ENCODE results near the gene DCBLD1. TPM values are rescaled to one million over a fixed set of nuclear protein-coding genes. Genes with fewer than 3 reads are reported as not detected.

Gene DCBLD1
- total RNA-seq, 1 experiment from 2014 or later, result 11.2 TPM

GRCh38 chr6:117590447-117590846, 108.0 kb downstream of the DCBLD1 start:
- Mint-ChIP-seq H3K27me3 (ENCODE audit: low read depth) (no peaks in the 10 kb centered on the region), H3K4me3 (no peak overlapping the region), H3K4me1 (no peaks in the 10 kb centered on the region), H3K36me3 (peaks cover 17% of the 10 kb centered on the region), H3K27ac (no peak overlapping the region), H3K9me3 (peaks cover 6% of the 10 kb centered on the region)
- CTCF ChIA-PET, result no interaction called here
- POLR2A ChIA-PET, result no interaction called here
- no peak for TF ChIP-seq SMAD3 (CRISPR knock-in tag; IDR thresholded peaks at IDR 0.05; ENCODE audit: borderline replicate concordance)
- TF ChIP-seq MYBL2 (CRISPR knock-in tag; IDR thresholded peaks at IDR 0.05), result no peak
- TF ChIP-seq OVOL2 (CRISPR knock-in tag; IDR thresholded peaks at IDR 0.05; ENCODE audit: borderline replicate concordance), result no peak
- no peak for TF ChIP-seq ZMAT4 (CRISPR knock-in tag; IDR thresholded peaks at IDR 0.05)
- no peak for TF ChIP-seq FOXK1 (CRISPR knock-in tag; IDR thresholded peaks at IDR 0.05)
- no peak for DNase-seq (ENCODE audit: low spot score)
- ATAC-seq, result no peak

- POLR2A ChIA-PET, result no interaction called here
- H3K27me3 Mint-ChIP-seq (ENCODE audit: low read depth), result no peaks in the 10 kb centered on the region
These were observed 108.9 kb downstream of the DCBLD1 start for GRCh38 chr6:117591405-117591804.

GRCh38 chr6:117592983-117593759, 110.7 kb downstream of the DCBLD1 start:
- TF ChIP-seq ZNF317 (CRISPR knock-in tag; IDR thresholded peaks at IDR 0.05; ENCODE audit: borderline replicate concordance, low read depth) (no peak), ZNF281 (CRISPR knock-in tag; IDR thresholded peaks at IDR 0.05) (no peak), AR (CRISPR knock-in tag; IDR thresholded peaks at IDR 0.05) (no peak), NFE2L1 (CRISPR knock-in tag; IDR thresholded peaks at IDR 0.05) (no peak), MXD4 (CRISPR knock-in tag; IDR thresholded peaks at IDR 0.05; ENCODE audit: borderline replicate concordance) (no peak), NFYB (CRISPR knock-in tag; conservative IDR thresholded peaks at IDR 0.05; ENCODE audit: low read depth) (no peak)
- DNase-seq (ENCODE audit: low spot score) (no peak), ATAC-seq (no peak)
- Mint-ChIP-seq H3K27ac (no peak overlapping the region), H3K9me3 (peaks cover 26% of the 10 kb centered on the region), H3K27me3 (ENCODE audit: low read depth) (no peaks in the 10 kb centered on the region), H3K36me3 (peaks cover 38% of the 10 kb centered on the region), H3K4me1 (no peaks in the 10 kb centered on the region), H3K4me3 (no peak overlapping the region)
- ChIA-PET CTCF (no interaction called here), POLR2A (no interaction called here)

More at GRCh38 chr6:117591405-117591804, 108.9 kb downstream of the DCBLD1 start:
- peaks cover 26% of the 10 kb centered on the region for H3K36me3 Mint-ChIP-seq
- DNase-seq (ENCODE audit: low spot score), result no peak
- no peak overlapping the region for H3K27ac Mint-ChIP-seq
- CTCF ChIA-PET, result no interaction called here
- H3K4me3 Mint-ChIP-seq, result no peak overlapping the region
- no peak for TF ChIP-seq ZNF219 (CRISPR knock-in tag; IDR thresholded peaks at IDR 0.05; ENCODE audit: borderline replicate concordance)
- TF ChIP-seq USF1 (CRISPR knock-in tag; IDR thresholded peaks at IDR 0.05), result no peak
- TF ChIP-seq ZNF138 (CRISPR knock-in tag; conservative IDR thresholded peaks at IDR 0.05), result no peak
- no peak for TF ChIP-seq ZNF416 (CRISPR knock-in tag; IDR thresholded peaks at IDR 0.05)
- TF ChIP-seq NR2C2 (CRISPR knock-in tag; IDR thresholded peaks at IDR 0.05), result no peak
- TF ChIP-seq ZBTB21 (CRISPR knock-in tag; IDR thresholded peaks at IDR 0.05; ENCODE audit: borderline replicate concordance), result no peak
- no peak for TF ChIP-seq NFATC4 (CRISPR knock-in tag; IDR thresholded peaks at IDR 0.05)
- ATAC-seq, result no peak
- peaks cover 15% of the 10 kb centered on the region for H3K9me3 Mint-ChIP-seq
- no peaks in the 10 kb centered on the region for H3K4me1 Mint-ChIP-seq
